ENCODE data around the gene XIRP2. TPM values are rescaled to one million over a fixed set of nuclear protein-coding genes. Genes with fewer than 3 reads are reported as not detected.
"Not testable (repeated sequence)": the region's sequence is repeated elsewhere in the genome, so short reads cannot be mapped to it uniquely, and the experiment has no call there.

The XIRP2 gene
- total RNA-seq, 1 donor from 2014 or later: not detected

- DNase-seq (ENCODE audit: low read depth in 2 of 2): no peak
Observed at GRCh38 chr2:167049659-167050058, 161.4 kb downstream of the XIRP2 start.

- DNase-seq (ENCODE audit: low read depth in 2 of 2): no peak
Observed at GRCh38 chr2:167052825-167053224, 164.5 kb downstream of the XIRP2 start.

- DNase-seq (ENCODE audit: low read depth in 2 of 2): no peak
Observed at GRCh38 chr2:167054881-167055280, 166.6 kb downstream of the XIRP2 start.

- DNase-seq (ENCODE audit: low read depth in 2 of 2): no peak
Observed at GRCh38 chr2:167057446-167057845, 169.2 kb downstream of the XIRP2 start.

GRCh38 chr2:167059173-167059572 lies 170.9 kb downstream of the XIRP2 start:
- DNase-seq (ENCODE audit: low read depth in 2 of 2): no peak

- no peak for DNase-seq (ENCODE audit: low read depth in 2 of 2)
Observed at GRCh38 chr2:167069855-167070254, 181.6 kb downstream of the XIRP2 start.

- DNase-seq (ENCODE audit: low read depth in 2 of 2): not testable (repeated sequence)
Observed at GRCh38 chr2:167075708-167076107, 187.4 kb downstream of the XIRP2 start.

- not testable (repeated sequence) for DNase-seq (ENCODE audit: low read depth in 2 of 2)
Observed at GRCh38 chr2:167098931-167099330, 210.7 kb downstream of the XIRP2 start.

- no peak for DNase-seq (ENCODE audit: low read depth in 2 of 2)
Observed at GRCh38 chr2:167100506-167100905, 212.2 kb downstream of the XIRP2 start.

GRCh38 chr2:167103028-167103756 lies 214.9 kb downstream of the XIRP2 start:
- DNase-seq (ENCODE audit: low read depth in 2 of 2): no peak

GRCh38 chr2:167103757-167104133 lies 215.5 kb downstream of the XIRP2 start:
- no peak for DNase-seq (ENCODE audit: low read depth in 2 of 2)

GRCh38 chr2:167104691-167105090 lies 216.4 kb downstream of the XIRP2 start:
- no peak for DNase-seq (ENCODE audit: low read depth in 2 of 2)

GRCh38 chr2:167109682-167110081 lies 221.4 kb downstream of the XIRP2 start:
- not testable (repeated sequence) for DNase-seq (ENCODE audit: low read depth in 2 of 2)

GRCh38 chr2:167110345-167110744 lies 222.1 kb downstream of the XIRP2 start:
- DNase-seq (ENCODE audit: low read depth in 2 of 2): no peak

- DNase-seq (ENCODE audit: low read depth in 2 of 2): no peak
Observed at GRCh38 chr2:167114018-167114417, 225.7 kb downstream of the XIRP2 start.

GRCh38 chr2:167115541-167115940 lies 227.3 kb downstream of the XIRP2 start:
- DNase-seq (ENCODE audit: low read depth in 2 of 2): no peak

- no peak for DNase-seq (ENCODE audit: low read depth in 2 of 2)
Observed at GRCh38 chr2:167122389-167122788, 234.1 kb downstream of the XIRP2 start.

- DNase-seq (ENCODE audit: low read depth in 2 of 2): no peak
Observed at GRCh38 chr2:167126165-167126564, 237.9 kb downstream of the XIRP2 start.

- DNase-seq (ENCODE audit: low read depth in 2 of 2): peak in 1 of 2 donors; percentile 22
Observed at GRCh38 chr2:167127135-167127534, 238.9 kb downstream of the XIRP2 start.

GRCh38 chr2:167128130-167128529 lies 239.8 kb downstream of the XIRP2 start:
- DNase-seq (ENCODE audit: low read depth in 2 of 2): no peak

GRCh38 chr2:167132066-167132465 lies 243.8 kb downstream of the XIRP2 start:
- no peak for DNase-seq (ENCODE audit: low read depth in 2 of 2)

GRCh38 chr2:167132906-167133555 lies 244.8 kb downstream of the XIRP2 start:
- no peak for DNase-seq (ENCODE audit: low read depth in 2 of 2)

- DNase-seq (ENCODE audit: low read depth in 2 of 2): no peak
Observed at GRCh38 chr2:167133614-167134013, 245.3 kb downstream of the XIRP2 start.
